ENCODE measurements around the gene CACNB2. TPM values are rescaled to one million over a fixed set of nuclear protein-coding genes. Genes with fewer than 3 reads are reported as not detected.

The CACNB2 gene
- total RNA-seq, 1 donor from 2014 or later = 1.1 TPM

DNA sequence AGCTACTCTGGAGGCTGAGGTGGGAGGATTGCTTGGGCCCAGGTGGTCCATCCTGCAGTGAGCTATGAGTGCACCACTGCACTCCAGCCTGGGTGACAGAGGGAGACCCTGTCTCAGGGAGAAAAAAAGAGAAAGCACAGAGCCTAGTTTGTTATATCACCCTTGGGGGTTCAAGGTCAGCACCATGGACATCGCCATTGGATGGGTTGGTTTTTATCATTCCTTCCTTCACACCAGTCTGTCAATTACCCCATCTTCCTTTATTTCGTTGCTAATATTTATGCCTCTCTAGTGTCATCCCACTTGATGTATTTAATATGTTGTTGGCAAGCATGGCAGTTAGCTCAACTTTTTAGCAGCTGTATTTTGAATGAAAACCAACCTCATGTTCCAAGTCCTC is 328.9 kb downstream of the CACNB2 start:
- intact Hi-C loops (cut with micrococcal nuclease) = no loop called here
- Mint-ChIP-seq H3K4me3 (ENCODE audit: low read depth) (no peak overlapping the region), H3K27me3 (ENCODE audit: low read depth) (no peaks in the 10 kb centered on the region), H3K36me3 (ENCODE audit: low read depth) (no peaks in the 10 kb centered on the region), H3K4me1 (ENCODE audit: low read depth) (peaks cover 7% of the 10 kb centered on the region), H3K27ac (no peak overlapping the region), H3K9me3 (no peaks in the 10 kb centered on the region)
- no peak for DNase-seq (ENCODE audit: low spot score)

DNA sequence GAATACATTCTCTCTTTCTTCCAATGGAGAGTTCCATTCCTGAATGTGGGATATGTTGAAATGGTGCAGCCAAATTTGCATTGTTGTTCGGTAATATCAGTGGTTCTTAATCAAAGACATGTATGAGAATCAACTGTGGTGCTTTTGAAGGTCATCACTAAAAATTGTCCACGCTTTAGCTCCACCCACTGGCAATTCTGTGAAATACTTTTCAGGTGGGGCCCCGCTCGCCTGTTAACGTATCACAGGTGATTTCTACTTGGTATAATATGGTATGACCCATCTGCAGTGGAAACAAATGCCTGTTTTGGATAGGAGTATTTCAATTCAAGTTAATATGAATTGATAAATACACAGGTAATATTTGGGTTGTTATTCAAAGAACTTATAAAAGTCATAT is 332.8 kb downstream of the CACNB2 start:
- no peak for DNase-seq (ENCODE audit: low spot score)
- Mint-ChIP-seq H3K4me3 (ENCODE audit: low read depth) (no peak overlapping the region), H3K27me3 (ENCODE audit: low read depth) (no peaks in the 10 kb centered on the region), H3K9me3 (no peaks in the 10 kb centered on the region), H3K27ac (no peak overlapping the region), H3K36me3 (ENCODE audit: low read depth) (no peaks in the 10 kb centered on the region), H3K4me1 (ENCODE audit: low read depth) (peaks cover 13% of the 10 kb centered on the region)
- intact Hi-C loops (cut with micrococcal nuclease) = no loop called here

DNA sequence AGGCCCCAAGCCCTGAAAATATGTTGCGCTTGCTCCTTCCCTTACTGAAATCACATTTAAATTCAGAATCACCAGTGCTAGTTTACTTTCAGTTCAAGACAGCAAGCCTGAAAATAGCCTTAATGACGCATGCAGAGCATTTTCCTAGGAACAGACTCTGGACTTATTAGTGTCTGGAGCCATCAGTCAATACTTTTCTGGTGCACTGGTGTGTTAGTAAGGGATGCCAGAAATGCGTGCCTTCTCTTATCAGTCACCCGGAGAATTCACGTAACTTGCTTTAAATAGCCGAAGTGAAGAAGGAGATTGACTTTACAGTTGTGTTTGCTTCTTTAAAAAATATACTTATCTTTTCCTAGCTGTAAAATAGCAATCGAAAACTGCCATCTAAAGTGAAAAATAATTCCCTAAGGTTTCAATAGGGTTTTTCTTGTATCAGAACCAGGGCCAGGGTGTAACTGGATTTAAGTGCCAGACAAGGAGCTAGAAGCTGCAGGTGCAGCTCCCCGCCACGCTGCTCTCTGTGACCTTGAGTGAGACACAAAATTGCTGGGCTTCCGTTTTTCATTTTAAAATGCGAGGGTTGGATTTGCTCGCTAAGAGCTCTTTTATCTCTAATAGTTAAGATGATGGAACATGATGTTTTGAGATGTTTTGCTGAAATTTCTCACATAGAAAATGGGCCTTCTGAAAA is 333.3 kb downstream of the CACNB2 start:
- no peak for DNase-seq (ENCODE audit: low spot score)
- intact Hi-C loops (cut with micrococcal nuclease) = no loop called here
- Mint-ChIP-seq H3K27me3 (ENCODE audit: low read depth) (no peaks in the 10 kb centered on the region), H3K4me3 (ENCODE audit: low read depth) (no peak overlapping the region), H3K4me1 (ENCODE audit: low read depth) (peaks cover 13% of the 10 kb centered on the region), H3K36me3 (ENCODE audit: low read depth) (no peaks in the 10 kb centered on the region), H3K9me3 (no peaks in the 10 kb centered on the region), H3K27ac (no peak overlapping the region)

DNA sequence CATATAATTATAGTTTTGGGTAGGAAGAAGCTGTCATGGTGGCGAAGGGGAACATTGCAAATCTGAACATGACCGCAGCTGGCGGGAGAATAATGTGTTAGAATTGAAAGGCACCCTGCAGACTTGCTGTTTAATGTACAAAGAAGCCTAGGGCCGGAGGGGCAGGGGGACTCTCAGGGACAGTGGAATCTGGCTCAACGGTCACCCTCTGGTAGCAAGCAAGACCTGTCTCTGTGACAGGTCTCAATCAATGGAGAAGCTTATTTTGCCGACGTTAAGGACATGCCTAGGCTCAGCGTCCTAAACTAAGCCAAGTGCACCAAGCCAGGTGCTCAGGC is 333.9 kb downstream of the CACNB2 start:
- no peak for DNase-seq (ENCODE audit: low spot score)
- Mint-ChIP-seq H3K27me3 (ENCODE audit: low read depth) (no peaks in the 10 kb centered on the region), H3K4me3 (ENCODE audit: low read depth) (no peak overlapping the region), H3K9me3 (no peaks in the 10 kb centered on the region), H3K36me3 (ENCODE audit: low read depth) (no peaks in the 10 kb centered on the region), H3K4me1 (ENCODE audit: low read depth) (peaks cover 13% of the 10 kb centered on the region), H3K27ac (no peak overlapping the region)
- intact Hi-C loops (cut with micrococcal nuclease) = no loop called here

DNA sequence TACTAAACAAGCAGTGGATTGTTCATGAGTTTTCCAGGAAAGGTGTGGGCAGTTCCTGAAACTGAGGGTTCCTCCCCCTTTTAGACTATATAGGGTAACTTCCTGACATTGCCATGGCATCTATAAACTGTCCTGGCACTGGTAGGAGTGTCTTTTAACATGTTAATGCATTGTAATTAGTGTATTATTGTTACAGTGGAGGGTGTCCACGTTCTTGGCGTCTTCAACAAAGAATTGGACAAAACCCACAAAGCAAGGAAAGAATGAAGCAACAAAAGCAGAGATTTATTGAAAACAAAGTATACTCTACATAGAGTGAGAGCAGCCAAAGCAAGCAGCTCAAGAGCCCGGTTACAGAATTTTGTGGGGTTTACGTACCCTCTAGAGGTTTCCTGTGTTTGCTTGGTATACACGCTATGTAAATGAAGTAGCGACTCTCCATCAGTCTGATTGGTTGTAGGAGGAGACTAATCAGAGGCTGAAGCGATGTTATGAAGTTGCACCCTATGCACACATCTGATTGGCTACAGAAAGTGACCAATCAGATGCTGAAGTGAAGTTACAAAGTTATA is 335.9 kb downstream of the CACNB2 start:
- Mint-ChIP-seq H3K27me3 (ENCODE audit: low read depth) (peaks cover 2% of the 10 kb centered on the region), H3K36me3 (ENCODE audit: low read depth) (no peaks in the 10 kb centered on the region), H3K27ac (no peak overlapping the region), H3K4me3 (ENCODE audit: low read depth) (no peak overlapping the region), H3K9me3 (no peaks in the 10 kb centered on the region), H3K4me1 (ENCODE audit: low read depth) (peaks cover 13% of the 10 kb centered on the region)
- no peak for DNase-seq (ENCODE audit: low spot score)
- intact Hi-C loops (cut with micrococcal nuclease) = no loop called here

DNA sequence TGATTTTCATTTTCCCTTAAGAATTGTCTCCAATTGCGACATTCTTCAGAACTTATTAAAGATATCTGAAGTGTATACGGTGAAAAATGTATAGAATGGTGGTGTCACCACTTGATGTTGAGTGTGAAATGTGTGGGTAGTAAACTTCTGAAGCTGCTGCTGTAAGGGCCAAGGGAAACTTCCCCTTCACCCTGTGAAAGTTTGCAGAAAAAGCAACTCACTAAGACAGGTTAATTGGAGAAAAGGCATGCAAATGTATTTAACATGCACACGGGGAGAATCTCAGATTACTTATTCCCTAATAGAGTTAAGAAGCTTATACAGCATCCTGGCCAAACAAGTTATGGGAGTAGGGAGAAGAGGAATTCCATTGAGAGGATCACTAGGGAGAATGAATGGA is 338.1 kb downstream of the CACNB2 start:
- Mint-ChIP-seq H3K36me3 (ENCODE audit: low read depth) (no peaks in the 10 kb centered on the region), H3K27me3 (ENCODE audit: low read depth) (peaks cover 2% of the 10 kb centered on the region), H3K4me3 (ENCODE audit: low read depth) (no peak overlapping the region), H3K4me1 (ENCODE audit: low read depth) (peaks cover 6% of the 10 kb centered on the region), H3K27ac (no peak overlapping the region), H3K9me3 (no peaks in the 10 kb centered on the region)
- no peak for DNase-seq (ENCODE audit: low spot score)
- intact Hi-C loops (cut with micrococcal nuclease) = no loop called here

DNA sequence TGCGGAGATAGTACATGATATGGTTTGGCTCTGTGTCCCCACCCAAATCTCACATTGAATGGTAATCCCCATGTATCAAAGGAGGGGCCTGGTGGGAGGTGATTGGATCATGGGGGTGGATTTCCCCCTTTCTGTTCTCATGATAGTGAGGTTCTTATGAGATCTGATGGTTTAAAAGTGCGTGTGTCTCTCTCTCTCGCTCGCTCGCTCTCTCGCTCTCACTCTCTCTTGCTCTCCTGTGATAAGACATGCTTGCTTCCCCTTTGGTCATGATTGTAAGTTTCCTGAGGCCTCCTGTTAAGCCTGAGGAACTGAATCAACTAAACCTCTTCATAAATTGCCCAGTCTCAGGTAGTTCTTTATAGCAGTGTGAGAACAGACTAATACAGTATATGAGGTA is 339.3 kb downstream of the CACNB2 start:
- Mint-ChIP-seq H3K27me3 (ENCODE audit: low read depth) (peaks cover 2% of the 10 kb centered on the region), H3K36me3 (ENCODE audit: low read depth) (no peaks in the 10 kb centered on the region), H3K4me3 (ENCODE audit: low read depth) (no peak overlapping the region), H3K4me1 (ENCODE audit: low read depth) (peaks cover 6% of the 10 kb centered on the region), H3K9me3 (no peaks in the 10 kb centered on the region), H3K27ac (no peak overlapping the region)
- no peak for DNase-seq (ENCODE audit: low spot score)
- intact Hi-C loops (cut with micrococcal nuclease) = no loop called here

DNA sequence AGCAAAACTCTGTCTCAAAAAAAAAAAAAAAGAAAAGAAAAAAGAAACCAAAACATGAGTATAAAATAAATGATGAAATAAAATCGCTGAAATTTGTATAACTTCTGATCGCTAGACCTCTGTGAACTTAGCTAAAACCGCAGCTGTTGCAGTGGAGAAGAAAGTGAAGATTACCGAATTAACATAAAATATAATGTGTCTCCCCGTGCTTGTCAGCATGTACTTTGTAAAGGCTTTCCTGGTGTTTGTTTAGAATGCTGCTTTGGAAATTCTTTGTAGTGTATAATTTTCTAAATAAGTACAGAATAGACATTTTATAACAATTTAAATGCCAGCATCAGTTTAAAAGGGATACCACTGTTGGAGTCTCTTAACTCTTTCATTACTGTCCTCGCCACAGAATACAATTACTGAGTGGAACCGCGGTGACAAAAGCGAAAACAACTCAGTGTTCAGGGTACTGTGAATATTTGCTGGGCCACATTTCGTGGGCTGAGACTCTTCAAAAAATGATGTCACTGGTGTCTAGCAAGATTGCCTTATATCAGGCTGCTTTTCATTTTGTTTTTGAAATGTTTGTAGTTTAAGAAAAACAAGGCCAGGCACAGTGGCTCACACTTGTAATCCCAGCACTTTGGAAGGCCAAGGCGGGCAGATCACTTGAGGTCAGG is 343.4 kb downstream of the CACNB2 start:
- H3K36me3 Mint-ChIP-seq (ENCODE audit: low read depth) = no peaks in the 10 kb centered on the region
- H3K27me3 Mint-ChIP-seq (ENCODE audit: low read depth) = peaks cover 2% of the 10 kb centered on the region
- no peaks in the 10 kb centered on the region for H3K4me1 Mint-ChIP-seq (ENCODE audit: low read depth)
- no peaks in the 10 kb centered on the region for H3K9me3 Mint-ChIP-seq
- H3K27ac Mint-ChIP-seq = no peak overlapping the region
- H3K4me3 Mint-ChIP-seq (ENCODE audit: low read depth) = no peak overlapping the region
- intact Hi-C loops (cut with micrococcal nuclease) = no loop called here
- no peak for DNase-seq (ENCODE audit: low spot score)

DNA sequence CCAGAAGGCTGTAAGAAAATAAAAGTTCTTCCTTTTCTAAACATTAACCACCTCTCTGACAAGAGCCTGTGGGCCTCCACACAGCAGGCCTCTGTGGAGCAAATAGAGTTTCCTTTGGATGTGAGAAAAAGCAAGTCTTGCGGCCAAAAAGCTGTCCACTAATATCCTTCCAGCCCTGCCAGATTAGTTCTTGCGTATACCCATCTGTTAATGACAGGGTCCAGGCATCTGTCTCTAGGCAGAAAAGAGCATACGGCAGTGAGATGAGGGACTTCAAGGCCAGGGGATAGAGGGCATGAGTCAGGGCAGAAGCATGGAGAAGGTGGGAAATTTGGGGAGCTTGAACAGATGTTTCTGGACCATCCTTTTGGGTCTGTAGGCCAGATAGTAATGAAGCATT is 346.2 kb downstream of the CACNB2 start:
- intact Hi-C loops (cut with micrococcal nuclease) = no loop called here
- Mint-ChIP-seq H3K4me3 (ENCODE audit: low read depth) (no peak overlapping the region), H3K27me3 (ENCODE audit: low read depth) (no peaks in the 10 kb centered on the region), H3K36me3 (ENCODE audit: low read depth) (no peaks in the 10 kb centered on the region), H3K9me3 (no peaks in the 10 kb centered on the region), H3K4me1 (ENCODE audit: low read depth) (no peaks in the 10 kb centered on the region), H3K27ac (no peak overlapping the region)
- no peak for DNase-seq (ENCODE audit: low spot score)

DNA sequence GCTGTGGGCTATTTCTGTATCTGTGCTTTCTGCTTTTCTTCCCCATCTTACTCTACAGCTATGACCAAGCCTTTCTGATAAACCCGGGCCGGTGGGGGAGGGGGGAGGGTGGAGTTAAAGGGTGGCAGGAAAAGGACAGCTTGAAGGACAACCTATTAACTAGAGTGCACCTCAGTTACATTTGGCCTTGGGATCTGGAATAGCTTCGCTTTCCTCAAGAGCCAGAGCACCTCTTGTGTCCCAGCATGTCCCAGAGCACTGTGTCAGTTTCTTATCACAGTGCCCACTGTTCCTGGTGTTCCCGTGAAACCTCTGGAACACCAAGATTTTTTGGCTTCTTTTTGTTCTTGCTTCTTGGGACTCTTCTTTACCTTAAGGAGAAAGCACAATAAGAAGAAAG is 350.5 kb downstream of the CACNB2 start:
- intact Hi-C loops (cut with micrococcal nuclease) = no loop called here
- H3K36me3 Mint-ChIP-seq (ENCODE audit: low read depth) = no peaks in the 10 kb centered on the region
- H3K9me3 Mint-ChIP-seq = no peaks in the 10 kb centered on the region
- no peak for DNase-seq (ENCODE audit: low spot score)
- no peak overlapping the region for H3K4me3 Mint-ChIP-seq (ENCODE audit: low read depth)
- no peaks in the 10 kb centered on the region for H3K4me1 Mint-ChIP-seq (ENCODE audit: low read depth)
- H3K27ac Mint-ChIP-seq = no peak overlapping the region
- H3K27me3 Mint-ChIP-seq (ENCODE audit: low read depth) = no peaks in the 10 kb centered on the region

DNA sequence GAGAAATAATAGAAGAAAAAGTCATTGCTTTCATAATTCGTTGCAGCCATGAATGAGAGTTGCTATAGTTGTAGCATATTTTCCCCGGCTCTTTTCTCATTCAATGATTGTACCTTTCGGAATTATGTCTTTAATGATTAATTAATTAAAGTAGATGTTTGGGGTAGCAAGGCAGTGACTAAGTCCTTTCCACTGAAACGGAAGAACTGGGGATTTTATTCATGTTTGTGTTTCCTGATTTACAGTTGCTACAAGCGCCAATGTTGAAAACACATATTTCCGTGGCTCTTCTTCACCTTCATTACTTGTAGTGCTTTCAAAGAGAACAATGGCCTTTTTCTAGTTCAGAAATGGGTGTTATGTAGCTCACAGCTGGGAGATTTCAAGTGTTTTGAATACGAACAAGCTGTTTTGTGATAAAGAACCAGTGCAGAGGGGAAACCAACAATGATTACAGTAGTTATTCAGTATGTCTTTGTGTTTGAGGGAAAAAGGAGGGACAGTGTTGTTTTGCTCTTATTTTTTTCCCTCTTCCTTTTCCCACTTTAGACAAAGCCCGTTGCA is 357.7 kb downstream of the CACNB2 start:
- no peaks in the 10 kb centered on the region for H3K36me3 Mint-ChIP-seq (ENCODE audit: low read depth)

DNA sequence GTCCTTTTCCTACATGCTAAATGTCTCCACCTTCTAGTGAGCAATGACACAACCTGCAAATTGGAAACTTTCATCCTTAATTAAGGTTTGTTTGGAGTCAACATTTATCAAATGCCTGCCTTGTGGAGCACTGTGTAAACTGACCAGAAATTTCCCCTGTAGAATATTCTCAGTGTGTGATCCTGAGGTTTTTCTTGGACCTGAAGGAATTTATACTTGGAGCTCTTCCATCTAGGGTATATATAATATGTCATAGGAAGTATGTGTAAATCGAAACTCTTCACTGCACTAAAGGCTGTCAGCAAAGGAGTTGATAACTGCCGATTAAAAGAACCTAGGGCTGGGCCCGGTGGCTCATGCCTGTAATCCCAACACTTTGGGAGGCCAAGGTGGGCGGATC is 358.8 kb downstream of the CACNB2 start:
- no peaks in the 10 kb centered on the region for H3K36me3 Mint-ChIP-seq (ENCODE audit: low read depth)
- intact Hi-C loops (cut with micrococcal nuclease) = no loop called here
- H3K4me1 Mint-ChIP-seq (ENCODE audit: low read depth) = peaks cover 15% of the 10 kb centered on the region
- H3K9me3 Mint-ChIP-seq = no peaks in the 10 kb centered on the region
- no peak for DNase-seq (ENCODE audit: low spot score)
- H3K27ac Mint-ChIP-seq = no peak overlapping the region
- H3K27me3 Mint-ChIP-seq (ENCODE audit: low read depth) = no peaks in the 10 kb centered on the region
- no peak overlapping the region for H3K4me3 Mint-ChIP-seq (ENCODE audit: low read depth)

More for the DNA sequence above, 357.7 kb downstream of the CACNB2 start:
- no peak overlapping the region for H3K27ac Mint-ChIP-seq
- no peaks in the 10 kb centered on the region for H3K9me3 Mint-ChIP-seq
- peaks cover 13% of the 10 kb centered on the region for H3K4me1 Mint-ChIP-seq (ENCODE audit: low read depth)
- no peak overlapping the region for H3K4me3 Mint-ChIP-seq (ENCODE audit: low read depth)
- no peak for DNase-seq (ENCODE audit: low spot score)
- no peaks in the 10 kb centered on the region for H3K27me3 Mint-ChIP-seq (ENCODE audit: low read depth)
- intact Hi-C loops (cut with micrococcal nuclease) = no loop called here

DNA sequence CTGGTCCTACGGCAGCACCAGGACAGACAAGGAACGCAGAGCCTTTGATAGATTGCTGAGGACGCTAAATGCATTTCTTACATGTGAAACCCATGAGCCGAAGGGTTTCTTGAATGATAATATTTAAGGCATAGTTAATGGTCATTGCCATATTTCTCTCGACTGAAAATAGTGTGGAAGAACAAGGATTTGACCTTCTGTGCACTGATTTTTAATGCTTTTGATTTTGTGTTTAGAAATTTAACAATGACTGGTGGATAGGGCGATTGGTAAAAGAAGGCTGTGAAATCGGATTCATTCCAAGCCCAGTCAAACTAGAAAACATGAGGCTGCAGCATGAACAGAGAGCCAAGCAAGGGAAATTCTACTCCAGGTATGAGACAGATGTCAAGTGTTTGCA is 360.4 kb downstream of the CACNB2 start:
- Mint-ChIP-seq H3K4me3 (ENCODE audit: low read depth) (no peak overlapping the region), H3K9me3 (no peaks in the 10 kb centered on the region), H3K27ac (no peak overlapping the region), H3K4me1 (ENCODE audit: low read depth) (peaks cover 15% of the 10 kb centered on the region), H3K27me3 (ENCODE audit: low read depth) (no peaks in the 10 kb centered on the region), H3K36me3 (ENCODE audit: low read depth) (no peaks in the 10 kb centered on the region)
- intact Hi-C loops (cut with micrococcal nuclease) = no loop called here
- no peak for DNase-seq (ENCODE audit: low spot score)
